Bronchial epithelial cell (primary cell): Measurements from ENCODE around the gene THOC5. TPM values are rescaled to one million over a fixed set of nuclear protein-coding genes. Genes with fewer than 3 reads are reported as not detected.

Source experiments
- DNase-seq: peaks from one replicate; pipeline ENCODE4 v3.0.0-alpha.2; 2010; ENCODE audit warnings: low read depth
- FAIRE-seq: peaks from 2 replicates; lab custom pipeline; 2011; peaks lifted over from hg19 to GRCh38; lab: Jason Lieb, UNC
- H3K27me3 ChIP-seq: 2 replicates; pipeline ENCODE4 v1.5.1; 2011; ENCODE audit warnings: low read length; ENCODE audit not compliant: control insufficient read depth, insufficient read depth
- H3K36me3 ChIP-seq: 2 replicates; pipeline ENCODE4 v1.5.1; 2011; ENCODE audit warnings: low read length; ENCODE audit not compliant: control insufficient read depth, insufficient read depth
- H3K4me3 ChIP-seq: 2 replicates; pipeline ENCODE4 v1.5.1; 2011; ENCODE audit warnings: mild to moderate bottlenecking, low read depth, low read length, control low read depth
- total RNA-seq: library from RNA; depleted of rRNA; stranded (reverse); fragments of >200 nt; gene quantifications from 2 replicates; pipeline ENCODE4 v1.2.1, GENCODE V29; 2014
- TF ChIP-seq, protein P1 (sequence below): IDR thresholded peaks from 2 replicates; pipeline ENCODE4 v1.5.1; 2011; ENCODE audit warnings: mild to moderate bottlenecking, moderate library complexity, low read length, control low read depth, inconsistent platforms; ENCODE audit not compliant: insufficient read depth, severe bottlenecking

The THOC5 gene
- total RNA-seq, 1 donor from 2014 or later: 43.2 TPM

DNA sequence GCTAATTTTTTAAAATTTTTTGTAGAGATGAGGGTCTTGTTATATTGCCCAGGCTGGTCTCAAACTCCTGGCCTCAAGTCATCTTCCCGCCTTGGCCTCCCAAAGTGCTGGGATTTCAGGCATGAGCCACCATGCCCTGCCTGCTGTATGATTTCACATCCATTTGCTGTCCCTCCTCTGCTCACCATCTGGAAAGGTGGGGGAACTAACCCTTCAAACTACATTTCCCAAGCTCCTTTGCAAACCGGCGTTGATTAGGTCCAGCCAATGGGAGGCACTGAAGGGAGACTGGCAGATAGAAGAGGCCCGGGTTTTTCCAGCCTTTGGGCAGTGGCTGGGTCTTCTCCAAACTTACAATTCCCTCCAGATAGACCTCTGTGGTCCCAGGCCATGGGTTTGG is 95.8 kb downstream of the THOC5 start:
- H3K4me3 ChIP-seq: no peak overlapping the region
- no peak for FAIRE-seq
- H3K36me3 ChIP-seq: no peaks in the 10 kb centered on the region
- H3K27me3 ChIP-seq: no peaks in the 10 kb centered on the region
- TF ChIP-seq, protein P1, sequence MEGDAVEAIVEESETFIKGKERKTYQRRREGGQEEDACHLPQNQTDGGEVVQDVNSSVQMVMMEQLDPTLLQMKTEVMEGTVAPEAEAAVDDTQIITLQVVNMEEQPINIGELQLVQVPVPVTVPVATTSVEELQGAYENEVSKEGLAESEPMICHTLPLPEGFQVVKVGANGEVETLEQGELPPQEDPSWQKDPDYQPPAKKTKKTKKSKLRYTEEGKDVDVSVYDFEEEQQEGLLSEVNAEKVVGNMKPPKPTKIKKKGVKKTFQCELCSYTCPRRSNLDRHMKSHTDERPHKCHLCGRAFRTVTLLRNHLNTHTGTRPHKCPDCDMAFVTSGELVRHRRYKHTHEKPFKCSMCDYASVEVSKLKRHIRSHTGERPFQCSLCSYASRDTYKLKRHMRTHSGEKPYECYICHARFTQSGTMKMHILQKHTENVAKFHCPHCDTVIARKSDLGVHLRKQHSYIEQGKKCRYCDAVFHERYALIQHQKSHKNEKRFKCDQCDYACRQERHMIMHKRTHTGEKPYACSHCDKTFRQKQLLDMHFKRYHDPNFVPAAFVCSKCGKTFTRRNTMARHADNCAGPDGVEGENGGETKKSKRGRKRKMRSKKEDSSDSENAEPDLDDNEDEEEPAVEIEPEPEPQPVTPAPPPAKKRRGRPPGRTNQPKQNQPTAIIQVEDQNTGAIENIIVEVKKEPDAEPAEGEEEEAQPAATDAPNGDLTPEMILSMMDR: no peak
- DNase-seq: peak; percentile 50

DNA sequence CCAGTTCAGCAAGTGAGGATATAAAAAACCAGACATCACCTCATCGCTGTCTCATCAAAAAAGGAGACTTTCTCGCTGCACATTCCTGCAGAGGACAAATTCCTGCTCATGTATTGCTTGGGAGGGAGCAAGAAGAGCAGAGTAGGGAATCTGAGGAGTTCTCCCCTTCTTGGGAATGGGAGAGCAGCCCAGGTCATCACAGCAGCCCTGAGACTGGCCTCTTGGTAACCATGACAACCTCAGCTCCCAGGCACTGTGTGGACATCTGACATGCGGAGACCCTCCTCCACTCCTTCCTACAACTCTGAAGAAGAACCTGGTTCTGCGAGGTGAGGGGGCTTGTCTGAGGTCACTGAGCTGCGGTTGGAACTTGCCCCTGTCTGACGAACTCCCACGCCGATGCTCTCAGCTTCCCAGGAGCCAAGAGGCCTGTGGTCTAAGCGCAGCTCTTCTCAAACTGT is 97.3 kb downstream of the THOC5 start:
- H3K36me3 ChIP-seq: no peaks in the 10 kb centered on the region
- FAIRE-seq (no peak), DNase-seq (no peak)
- no peak overlapping the region for H3K4me3 ChIP-seq
- no peaks in the 10 kb centered on the region for H3K27me3 ChIP-seq
- TF ChIP-seq, protein P1: no peak

Other genes with a start within 250 kb of the THOC5 start
- gene GAS2L1, start 247.1 kb downstream of the THOC5 start, total RNA-seq: 4.1 and 5.3 TPM in 2 replicates
- gene RASL10A, start 238.1 kb downstream of the THOC5 start, total RNA-seq: not detected in 2 replicates
- gene AP1B1, start 165.2 kb downstream of the THOC5 start, total RNA-seq: 44.8 and 55.6 TPM in 2 replicates
- gene RFPL1, start 115.2 kb downstream of the THOC5 start, total RNA-seq: not detected in 2 replicates
- gene NEFH, start 73.5 kb downstream of the THOC5 start, total RNA-seq: under 0.01 and 0.13 TPM in 2 replicates
- 19.7 and 20.4 TPM in 2 replicates for gene NIPSNAP1, start 27.4 kb upstream of the THOC5 start, total RNA-seq
- 23.6 and 28.4 TPM in 2 replicates for gene NF2, start 49.9 kb upstream of the THOC5 start, total RNA-seq
- gene CABP7, start 166.2 kb upstream of the THOC5 start, total RNA-seq: not detected in 2 replicates
- gene ZMAT5, start 213.2 kb upstream of the THOC5 start, total RNA-seq: 24.2 and 24.7 TPM in 2 replicates
- gene UQCR10, start 213.6 kb upstream of the THOC5 start, total RNA-seq: 42.4 and 88.2 TPM in 2 replicates